ENCODE data around the gene CMTM5.

The CMTM5 gene, protein sequence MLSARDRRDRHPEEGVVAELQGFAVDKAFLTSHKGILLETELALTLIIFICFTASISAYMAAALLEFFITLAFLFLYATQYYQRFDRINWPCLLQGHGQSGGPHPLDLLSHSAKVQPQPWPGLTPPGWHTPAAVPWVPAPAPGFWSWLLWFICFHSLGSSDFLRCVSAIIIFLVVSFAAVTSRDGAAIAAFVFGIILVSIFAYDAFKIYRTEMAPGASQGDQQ

DNA sequence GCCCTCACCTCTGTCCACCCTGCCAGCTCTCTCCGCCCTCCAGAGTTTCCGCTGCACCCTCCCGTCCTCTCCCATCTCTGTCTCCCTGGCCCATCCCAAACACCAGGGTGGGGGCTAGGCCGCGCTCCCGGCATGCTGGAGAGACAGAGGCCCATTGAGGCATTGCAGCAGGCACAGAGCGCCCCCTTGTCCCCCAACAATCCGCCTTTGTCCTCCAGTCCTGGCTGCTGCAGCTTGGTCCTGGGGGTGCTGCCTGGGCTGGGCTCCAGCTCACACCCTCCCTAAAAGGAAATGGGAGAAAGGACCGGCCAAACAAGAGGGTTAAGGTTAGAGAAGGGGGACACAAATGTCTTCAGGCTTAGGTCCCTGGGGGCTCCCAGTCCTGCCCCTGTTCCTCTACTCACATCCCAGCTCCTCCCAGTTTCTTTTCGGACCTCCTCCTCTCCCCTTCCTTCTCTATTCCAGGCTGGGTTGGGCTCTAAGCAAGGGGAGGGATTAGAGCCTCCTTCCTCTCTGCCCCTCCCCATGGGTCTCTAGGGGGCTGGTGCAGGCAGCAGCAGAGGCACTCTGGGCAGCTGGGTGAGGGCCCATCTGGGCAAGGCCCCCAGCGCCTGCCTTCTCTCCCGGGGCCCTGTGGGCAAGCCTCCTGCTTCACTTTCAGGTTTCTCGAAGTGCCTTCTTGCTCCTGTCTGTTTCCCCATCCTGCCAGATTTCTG, at the start of gene CMTM5:
Gene CMTM5 (plus strand): TSS at position 565 of the 716 bp plus-strand sequence. CDS start 206 bp downstream, outside the sequence.
- no peak for DNase-seq

DNA sequence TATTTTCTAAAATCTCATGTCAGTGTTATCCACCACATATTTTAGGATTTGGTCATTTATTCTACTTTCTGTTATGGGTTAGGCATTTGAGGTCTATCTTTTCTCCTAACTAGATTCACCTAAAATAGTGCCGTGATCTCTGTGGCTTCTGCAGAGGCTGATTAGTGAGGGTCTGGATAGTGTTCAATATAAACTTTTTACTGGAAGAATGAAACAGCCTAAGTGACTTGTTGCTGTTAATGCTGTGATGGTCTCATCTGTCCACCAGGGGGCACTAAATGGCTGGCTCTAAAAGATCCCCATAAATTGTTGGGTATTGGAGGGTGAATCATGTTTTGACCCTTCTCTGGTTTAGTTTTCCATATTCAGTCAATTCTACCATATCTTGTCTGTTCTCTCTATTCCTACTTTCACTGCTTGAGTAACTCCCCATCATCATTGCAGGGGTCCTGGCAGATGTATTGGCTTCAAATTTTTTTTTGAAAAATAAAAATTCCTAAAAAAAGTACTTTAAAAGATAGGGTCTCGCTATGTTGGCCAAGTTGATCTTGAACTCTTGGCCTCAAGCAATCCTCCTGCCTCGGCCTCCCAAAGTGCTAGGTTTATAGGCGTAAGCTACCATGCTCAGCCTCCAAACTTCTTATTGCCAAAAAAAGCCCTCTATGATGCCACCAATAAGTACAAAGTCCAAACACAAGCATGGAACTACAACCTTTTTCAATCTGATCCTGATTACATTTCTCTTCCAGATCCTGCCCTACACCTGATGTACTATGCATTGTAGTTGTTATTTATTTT, 48.7 kb upstream of the CMTM5 start:
- no peak for DNase-seq

DNA sequence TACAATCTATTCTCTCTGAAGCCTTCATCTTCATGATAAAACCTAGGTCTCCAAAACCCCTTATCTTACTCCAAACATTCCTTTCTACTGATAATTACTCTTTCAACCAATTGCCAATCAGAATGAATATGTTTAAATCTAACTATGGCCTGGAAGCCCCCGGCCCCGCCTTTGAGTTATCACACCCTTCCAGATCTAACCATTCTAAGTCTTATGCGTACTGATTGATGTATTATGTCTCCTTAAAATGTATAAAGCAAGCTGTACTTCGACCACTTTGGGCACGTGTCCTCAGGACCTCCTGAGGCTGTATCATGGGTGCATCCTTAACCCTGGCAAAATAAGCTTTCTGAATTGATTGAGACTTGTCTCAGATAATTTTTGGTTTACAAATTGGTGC, 41.2 kb upstream of the CMTM5 start:
- DNase-seq = no peak

DNA sequence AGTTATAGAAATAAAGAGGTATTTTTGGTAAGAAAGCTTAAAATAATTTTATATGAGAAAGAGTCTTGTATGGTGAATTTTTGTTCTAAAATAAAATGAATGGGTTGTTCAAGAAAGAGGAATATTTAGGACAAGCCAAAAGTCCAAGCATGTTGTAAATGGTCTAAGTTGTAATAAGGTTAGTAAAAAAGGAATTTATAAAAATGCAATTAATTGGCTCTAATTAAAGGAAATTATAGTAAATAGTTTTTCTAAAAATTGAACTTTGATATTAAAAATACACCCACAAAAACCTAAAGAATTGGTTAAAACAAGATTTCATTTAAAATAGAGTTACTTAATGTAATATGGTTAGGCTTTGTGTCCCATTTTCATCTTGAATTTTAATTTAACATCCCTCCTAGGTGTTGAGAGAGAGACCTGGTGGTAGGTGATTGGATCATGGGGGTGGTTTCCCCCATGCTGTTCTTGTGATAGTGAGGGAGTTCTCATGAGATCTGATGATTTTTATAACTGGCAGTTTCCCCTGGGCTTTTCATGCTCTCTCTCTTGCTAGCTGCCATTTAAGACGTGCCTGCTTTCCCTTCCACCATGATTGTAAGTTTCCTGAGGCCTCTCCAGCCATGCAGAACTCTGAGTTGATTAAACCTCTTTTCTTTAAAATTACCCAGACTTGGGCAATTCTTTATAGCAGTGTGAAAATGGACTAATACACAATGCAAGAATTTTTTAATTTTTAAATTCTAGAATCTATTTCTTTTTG, 37.2 kb upstream of the CMTM5 start:
- no peak for DNase-seq

DNA sequence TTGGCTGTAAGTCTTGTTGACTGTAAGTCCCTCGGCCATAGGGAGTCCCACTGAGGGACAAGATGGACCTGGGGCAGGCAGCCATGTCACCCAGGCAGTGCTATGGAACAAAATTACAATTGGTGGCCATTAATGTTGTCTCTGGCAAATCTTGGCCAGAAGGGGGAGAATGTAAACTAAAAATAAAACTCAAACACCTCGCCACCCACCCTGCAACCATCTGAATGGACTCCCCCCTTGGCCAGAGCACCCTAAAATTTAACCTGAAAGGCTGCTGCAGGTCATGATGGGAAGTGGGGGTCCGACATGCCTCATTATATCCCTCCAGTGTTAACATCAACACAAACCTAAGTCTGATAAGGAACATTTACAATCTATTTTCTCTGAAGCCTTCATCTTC, 32.4 kb upstream of the CMTM5 start:
- DNase-seq = no peak

DNA sequence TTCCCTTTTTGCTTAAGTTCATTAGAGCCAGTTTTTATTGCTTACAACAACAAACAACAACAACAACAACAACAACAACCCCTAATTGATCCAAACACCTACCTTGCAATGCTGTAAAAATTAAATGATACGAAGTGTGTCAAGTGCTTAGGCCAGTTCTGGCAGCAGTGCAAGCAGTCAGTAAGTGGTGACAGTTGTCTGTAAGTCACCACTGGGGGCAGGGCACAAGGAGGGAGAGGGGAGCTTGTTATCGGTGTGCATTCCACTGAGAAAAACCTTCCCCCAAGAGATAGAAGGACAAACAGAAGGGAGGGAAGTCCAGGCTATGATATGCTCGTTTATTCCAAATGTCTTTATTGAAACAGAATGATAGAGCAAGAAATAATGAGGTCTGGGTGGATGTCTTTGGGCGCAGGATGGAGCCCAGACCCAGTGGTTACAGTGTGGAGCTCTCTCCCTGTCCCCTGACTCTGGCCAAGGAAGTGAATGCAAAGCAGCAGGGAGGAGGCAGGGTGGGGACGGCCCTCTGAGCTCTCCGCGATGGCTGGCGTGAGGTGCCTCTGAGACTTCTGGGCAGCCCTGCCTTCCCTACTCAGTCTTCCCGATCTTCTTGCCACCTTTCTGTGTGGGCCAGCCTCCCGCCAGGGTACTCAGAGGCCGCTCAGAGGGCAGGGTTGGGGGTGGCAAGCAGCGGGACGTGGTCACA, 30.7 kb upstream of the CMTM5 start:
- DNase-seq = no peak

DNA sequence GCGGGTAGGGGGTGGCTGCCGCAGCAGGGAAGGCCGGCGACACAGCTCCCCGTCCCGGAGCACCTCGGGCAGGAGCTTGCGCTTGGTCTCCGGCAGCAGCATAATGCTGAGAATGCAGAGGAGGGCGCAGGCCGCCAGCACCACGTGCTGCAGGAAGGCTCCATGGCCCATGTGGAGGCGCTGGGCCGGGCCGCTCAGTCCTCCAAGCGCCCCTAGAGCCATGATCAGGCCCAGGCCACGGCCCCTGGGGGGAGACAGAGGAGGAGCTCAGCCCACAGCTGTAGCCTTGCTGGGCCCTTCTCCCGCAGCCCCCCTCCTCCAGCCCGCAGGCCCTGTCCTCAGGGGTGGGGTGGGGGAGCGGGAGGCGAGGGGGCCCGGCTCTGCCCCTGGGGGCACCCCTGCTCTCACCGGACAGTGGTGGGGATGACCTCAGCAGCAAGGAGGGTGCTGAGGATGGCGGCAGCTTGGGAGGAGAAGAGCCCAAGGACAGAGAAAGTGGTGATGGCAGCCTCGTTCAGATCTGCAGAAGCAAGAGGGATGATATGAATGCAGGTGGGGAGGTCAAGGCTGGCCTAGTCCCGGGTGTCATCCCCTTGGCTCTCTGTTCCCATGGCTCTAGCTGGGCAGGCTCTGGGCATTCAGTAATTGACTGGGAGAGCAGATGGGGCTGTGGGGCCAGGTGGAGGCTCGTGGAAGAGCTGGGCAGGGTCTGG, 30.0 kb upstream of the CMTM5 start:
- no peak for DNase-seq

DNA sequence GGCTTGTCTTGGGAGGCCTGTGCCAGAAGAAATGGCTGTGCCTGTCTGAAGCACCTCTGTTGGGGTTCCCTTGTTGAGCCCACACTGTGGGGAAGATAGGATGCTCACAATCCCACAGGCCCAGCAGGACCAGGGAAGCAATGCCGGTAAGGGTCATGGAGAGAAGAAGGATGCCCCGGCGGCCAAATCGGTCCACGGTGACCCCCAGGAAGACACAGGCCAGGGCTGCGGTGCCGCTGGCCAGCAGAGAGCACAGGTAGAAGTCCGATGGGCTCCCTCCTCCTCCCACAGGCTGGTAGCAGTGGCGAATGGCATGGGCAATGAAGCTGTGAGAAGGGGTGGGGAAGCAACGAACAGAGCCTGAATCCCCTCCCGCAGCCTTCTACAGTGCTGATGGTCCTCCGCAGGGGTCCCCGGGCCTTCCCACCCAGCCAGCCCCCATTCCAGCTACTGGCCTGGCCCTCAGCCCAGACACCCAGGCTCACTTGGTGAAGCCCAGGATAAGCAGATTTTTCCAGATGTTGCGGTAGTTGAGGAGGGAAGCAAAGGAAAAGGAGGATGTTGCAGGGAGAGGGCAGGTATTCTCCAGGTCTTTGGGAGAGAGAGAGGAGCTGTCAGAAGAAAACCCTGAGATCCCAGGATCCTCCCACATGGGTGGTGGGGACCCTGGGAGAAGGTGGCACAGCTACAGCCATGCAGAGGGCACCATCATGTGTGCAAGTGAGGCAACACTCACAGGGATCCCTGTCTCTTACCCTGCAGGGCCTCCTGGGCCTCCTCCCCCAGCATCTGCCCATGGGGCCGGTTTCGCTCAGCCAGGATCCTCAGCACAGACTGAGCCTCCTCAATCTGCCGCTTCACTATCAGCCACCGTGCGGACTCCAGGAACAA, 29.2 kb upstream of the CMTM5 start:
- DNase-seq = no peak

DNA sequence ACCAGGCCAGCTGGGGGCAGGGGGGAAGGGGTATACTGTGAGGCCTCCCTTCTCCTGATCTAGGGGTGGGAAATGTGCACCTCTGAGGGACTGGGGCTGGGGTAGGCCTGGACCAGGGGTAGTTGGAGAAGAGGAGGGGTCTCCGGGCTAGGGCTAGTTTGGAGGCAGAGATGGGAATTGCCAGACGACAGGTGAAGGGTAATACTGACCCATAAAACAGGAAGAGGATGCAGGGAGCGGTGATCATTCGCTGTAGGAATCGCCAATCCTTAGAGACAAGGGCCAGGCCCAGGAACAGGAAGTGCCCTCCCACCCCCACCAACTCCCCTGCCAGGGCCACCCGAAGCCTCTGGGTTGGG, 28.6 kb upstream of the CMTM5 start:
- no peak for DNase-seq

DNA sequence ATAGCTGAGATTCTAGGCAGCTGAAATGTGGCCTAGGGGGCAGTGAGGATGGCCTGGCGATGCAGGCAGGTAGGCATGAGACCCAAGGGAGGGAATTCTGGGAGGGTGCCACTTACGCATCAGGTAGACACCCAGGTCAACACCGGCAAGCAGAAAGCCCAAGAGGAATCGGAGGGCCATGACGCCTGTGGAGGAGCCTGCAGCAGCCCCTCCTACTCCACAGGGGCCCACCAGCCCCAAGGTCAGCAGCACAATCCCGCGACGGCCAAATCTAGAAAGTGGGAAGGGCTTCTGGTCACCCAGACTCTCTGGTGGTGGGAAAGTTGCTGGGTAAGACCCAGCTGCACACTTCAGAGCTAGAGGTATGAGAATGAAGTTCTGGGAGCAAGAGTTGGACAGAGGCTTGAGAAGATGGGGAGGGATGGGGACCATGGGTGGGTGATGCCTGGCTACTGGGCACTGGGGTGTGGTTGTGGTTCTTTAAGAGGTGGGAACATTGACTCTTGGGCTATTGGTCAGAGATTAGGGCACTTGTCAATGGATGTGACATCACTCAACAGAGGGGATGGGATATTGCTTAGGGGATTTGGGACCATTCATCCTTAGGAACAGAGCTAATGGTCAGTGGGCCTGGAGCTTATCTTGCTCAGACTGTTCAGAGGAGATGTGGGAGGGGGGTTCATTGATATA, 27.5 kb upstream of the CMTM5 start:
- no peak for DNase-seq

DNA sequence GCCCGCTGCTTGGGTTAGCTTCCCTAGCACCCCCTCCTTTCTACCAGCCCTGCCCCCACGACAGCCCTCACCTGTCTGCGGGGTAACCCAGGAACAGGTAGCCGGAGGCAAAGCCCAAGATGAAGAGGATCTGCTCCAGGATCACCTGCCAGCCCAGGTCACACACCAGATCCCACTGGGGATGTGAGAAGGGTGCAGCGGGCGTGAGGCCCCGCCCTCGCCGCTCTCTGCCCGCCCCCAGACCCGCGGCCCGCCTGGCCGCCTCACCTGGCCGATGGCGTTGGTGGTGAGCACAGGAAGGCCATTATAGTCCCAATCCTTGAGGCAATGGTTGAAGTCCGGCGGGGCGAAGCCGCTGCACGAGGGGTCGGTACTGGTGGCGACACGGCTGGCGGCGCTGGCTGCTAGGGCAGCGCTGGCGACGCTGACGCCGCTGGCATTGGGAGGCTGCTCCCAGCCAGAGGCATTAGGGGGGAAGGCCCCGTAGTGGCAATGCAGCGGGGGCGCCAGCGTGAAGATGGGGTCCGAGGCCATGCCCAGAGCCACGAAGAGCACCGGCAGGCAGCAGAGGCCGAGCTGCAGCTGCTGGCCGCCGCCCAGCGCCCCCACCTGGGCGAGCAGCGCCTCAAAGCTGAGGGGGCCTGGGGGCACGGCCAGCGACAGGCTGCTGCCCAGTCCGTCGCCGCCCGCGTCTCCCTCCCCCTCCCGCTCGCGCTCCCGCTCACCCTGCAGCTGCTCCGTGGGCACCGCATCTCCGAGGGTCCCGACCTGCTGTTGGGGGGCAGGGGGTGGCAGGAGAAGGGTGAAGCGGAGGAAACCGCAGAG, 25.0 kb upstream of the CMTM5 start:
- no peak for DNase-seq

DNA sequence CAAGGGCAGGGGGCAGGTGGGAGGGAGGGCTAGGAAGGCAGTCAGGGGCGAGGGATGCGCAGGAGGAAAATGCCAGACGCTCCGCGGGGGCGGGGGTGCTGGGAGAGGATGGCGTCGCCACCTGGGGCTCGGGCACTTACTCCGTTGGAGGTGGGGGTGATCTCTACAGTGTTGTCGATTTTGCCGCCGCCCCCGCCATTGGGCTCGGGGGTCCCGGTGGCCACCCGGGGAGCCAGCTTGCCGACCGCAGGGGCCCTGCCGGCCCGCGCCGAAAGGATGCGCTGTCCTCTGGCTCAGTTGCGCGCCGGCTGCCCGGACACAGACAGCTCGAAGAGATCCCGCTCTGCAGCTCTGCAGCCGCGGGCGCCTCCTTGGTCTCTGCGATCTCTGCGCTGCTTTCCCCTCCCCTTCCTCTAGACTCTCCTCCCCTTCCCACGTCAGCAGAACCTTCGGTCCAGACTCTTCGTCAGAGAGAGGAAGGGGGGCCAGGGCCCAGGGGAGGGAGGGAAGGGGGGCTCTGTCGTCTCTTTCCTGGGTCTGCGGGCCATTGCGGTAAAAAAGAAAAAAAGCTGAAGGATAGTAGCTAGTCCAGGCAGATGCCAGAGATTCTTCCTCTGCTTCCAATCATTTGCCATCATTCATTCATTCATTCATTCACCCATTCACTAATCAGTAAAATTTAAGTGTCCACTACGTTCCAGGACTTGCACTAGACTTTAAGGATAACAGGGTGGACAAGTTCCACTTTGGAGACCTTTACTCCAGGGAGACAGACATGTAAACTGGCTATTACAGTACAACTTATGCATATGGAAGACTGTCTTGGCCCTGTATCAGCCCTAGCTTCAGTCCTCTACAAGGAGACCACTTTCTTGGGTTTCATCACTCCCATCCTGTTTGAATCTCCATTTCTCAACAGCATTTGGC, 24.1 kb upstream of the CMTM5 start, which contains the start of gene SLC22A17:
Gene SLC22A17 (minus strand): TSS at position 382 of the 927 bp plus-strand sequence.
- peak; percentile 83 for DNase-seq

DNA sequence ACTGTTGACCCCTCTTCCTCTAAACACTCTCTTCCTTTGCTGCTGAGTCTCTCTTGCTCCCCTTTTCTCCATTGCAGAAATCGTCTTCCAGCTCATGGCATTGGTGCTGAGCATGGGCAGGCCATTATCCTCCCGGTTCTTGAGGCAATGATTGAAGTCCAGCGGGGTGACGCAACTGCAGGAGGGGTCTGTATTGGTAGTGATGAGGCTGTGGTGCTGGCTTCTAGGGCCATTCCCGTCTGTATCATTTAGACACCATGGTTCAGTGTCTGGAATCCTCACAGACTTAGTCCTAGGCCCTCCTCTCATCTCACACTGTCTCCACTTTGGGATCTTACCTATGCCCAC, 23.4 kb upstream of the CMTM5 start:
- DNase-seq = no peak

DNA sequence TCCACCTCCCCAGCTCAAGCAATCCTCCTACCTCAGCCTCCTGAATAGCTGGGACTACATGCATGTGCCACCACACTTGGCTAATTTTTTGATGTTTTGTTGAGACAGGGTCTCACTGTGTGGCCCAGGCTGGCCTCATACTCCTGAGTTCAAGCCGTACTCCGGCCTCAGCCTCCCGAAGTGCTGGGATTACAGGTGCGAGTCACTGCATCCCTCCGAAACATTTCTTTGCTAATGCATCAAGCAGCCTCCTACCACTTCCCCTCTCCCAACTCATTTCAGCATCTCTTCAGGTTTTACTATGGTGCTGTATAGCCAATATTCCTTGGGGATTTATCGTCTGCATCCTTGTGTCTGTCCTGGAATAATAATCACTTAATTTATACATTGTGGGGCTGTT, 21.9 kb upstream of the CMTM5 start:
- DNase-seq = no peak

DNA sequence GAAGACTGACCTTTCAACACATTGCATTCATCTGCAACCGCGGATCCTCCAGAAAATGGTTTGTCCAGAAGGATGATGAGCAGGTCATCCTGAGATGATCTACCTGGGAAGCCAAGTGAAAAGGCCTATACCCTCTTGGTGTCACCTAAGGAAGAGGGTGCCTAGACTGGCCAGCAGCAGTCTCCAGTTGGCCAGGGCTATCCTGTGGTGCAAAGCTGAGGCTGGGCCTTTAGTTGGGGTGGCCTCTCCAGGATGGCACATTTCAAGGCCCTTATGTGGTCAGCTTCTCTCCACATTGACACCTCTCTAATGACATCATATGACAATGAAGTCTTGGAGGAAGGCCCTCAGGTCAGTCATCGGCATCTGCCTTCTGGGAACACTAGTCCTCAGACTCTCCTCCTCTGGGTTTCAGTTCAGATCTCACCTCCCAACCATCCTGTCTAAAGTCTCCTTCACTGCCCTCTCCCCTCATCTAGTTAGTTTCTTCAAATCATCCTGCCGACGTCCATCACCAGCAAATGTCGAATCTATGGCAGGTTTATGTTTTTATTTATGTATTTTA, 20.9 kb upstream of the CMTM5 start:
- DNase-seq = no peak

DNA sequence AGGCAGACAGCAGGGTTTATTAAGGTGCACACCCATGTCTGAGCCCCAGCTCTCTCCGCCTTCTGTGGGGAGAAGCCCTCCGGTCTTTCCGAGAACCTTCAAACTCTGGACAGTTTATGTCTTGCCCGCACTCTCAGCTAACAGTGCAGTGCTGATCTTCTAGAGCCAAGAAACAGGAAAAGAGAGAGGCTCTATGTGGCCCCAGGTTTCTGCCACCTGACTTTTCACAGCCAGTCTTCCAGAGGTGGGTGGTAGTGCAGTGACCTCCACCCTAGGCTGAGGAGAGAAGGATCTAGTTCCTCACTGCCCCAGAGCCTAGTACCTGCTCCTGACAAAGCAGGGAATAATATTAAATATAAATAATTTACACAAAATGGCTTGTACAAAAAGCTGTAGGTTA, 20.2 kb upstream of the CMTM5 start:
- no peak for DNase-seq

DNA sequence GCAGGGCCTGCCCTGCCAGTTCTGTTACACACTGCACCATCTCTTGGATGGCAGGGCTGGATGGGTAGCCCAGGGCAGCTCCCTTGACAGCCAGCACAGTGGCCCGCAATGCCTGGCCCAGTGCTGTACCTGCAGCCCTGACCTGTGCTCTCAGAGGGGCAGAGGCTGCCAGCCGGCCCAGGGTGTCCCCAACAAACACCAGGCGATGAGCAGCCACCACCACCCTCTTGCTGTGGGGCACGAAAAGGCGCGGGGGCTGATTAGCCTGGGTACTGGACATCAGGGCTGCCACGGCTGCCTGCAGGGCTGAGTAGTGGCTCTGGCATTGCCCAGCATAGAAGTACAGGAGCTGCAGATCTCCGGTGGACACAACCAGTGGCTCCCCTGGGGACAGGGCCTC, 19.6 kb upstream of the CMTM5 start:
- DNase-seq = no peak

DNA sequence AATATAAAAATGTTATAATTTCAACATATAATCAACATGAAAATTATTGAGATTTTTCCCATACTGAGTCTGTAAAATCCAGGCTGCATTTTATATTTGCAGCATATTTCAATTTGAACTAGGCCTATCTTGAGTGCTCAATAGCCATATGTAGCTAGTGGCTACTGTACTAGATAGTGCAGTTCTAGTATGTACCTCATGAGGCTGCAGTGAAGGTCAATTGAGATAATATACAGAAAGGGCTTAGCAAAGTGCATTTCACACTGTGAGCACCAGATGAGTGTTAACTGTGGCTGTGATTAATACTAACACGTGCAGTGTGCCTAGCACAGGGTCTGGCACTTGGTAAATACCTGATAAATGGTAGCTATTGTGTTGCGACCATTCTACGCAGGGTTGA, 18.8 kb upstream of the CMTM5 start:
- no peak for DNase-seq
